Measurements from ENCODE around the gene ZBTB20.

ZBTB20 gene

DNA sequence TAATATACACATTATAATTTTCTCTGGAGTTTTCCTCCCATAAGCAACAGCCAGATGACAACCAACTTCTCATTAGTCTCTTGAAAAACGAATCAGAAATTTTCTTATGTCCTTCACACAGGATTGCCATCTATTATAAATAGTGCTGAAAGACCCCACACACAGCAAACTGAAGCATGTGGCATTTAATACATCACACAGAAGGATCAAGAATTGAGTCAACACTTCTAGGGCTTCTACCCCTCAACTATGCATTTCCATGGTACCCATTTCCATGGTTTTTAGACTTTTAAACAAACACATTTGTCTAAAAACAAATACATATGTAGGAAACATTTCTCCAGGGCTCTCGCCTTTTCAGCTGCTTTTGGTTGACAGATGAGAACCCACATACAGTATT is 282.1 kb downstream of the ZBTB20 start:
- no peak for DNase-seq

DNA sequence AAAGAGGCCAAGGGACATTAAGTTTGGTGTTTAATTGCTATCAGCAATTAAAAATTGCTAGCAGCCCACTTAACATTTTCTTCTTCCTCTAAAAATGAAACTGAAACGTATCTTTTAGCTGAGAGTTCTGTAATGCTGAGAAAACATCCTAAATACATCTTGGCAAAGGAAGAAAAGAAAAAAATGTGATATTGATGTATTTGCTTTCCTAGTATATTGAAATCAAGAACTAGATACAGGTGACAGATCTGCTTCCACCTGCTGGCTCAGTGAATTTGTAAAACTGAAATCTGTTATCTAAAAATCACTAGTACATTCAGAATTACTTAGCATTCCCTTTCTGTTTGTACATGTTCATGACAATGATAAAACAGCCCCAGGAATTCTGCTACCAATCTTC is 283.2 kb downstream of the ZBTB20 start:
- no peak for DNase-seq

DNA sequence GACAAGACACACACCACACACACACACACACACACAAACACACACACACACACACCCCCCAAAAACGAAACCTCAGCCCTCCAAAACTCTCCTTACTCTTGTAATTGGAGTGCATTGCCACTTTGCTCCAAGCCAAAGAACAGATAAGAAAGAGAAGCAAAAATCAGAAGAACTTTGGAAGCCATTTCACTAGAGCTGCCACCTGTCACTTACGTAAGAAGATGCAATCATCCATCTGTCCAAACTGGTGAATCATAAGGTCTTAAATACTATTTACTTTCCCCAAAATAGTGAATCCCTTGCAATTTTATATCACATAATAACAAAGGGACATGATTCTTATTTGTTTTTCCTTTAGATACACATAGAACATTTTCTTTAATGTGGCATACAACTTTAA is 285.4 kb downstream of the ZBTB20 start:
- DNase-seq = no peak

DNA sequence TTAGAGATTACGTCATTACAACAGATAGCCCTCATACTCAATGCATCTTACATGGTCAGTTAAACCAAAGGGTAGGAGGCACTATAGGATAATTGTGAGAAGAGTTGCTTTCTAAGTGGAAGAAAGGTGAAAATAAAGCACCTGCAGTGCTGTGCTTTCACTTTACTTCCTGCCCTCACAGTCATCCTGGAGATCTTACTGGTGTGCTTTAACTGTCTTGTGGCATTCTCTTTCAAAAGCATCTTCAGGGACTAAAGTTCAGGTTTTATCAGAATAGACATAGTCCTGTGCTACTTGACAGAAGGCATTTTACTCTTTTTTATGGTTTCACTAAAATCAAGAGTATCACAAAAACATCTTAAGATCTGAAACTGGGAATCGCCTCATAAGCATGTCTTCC is 286.6 kb downstream of the ZBTB20 start:
- no peak for DNase-seq

DNA sequence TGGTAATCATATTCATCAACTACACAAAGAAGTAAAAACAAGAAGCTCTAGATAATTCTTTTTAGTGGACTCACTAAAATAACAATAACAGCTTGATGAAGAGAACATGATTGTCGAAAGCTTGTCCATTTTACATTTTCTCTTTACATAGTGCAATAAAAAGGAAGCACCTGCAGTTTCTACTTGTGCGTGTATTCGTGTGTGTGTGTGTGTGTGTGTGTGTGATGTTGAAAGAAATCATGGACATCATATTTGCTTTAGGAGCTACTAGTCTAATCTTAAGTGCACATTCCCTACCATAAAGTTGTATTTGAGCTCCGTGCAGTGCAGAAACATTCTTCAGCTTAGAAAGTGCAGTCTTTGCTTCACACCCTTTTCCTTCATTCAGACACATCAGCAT is 288.8 kb downstream of the ZBTB20 start:
- DNase-seq = no peak

DNA sequence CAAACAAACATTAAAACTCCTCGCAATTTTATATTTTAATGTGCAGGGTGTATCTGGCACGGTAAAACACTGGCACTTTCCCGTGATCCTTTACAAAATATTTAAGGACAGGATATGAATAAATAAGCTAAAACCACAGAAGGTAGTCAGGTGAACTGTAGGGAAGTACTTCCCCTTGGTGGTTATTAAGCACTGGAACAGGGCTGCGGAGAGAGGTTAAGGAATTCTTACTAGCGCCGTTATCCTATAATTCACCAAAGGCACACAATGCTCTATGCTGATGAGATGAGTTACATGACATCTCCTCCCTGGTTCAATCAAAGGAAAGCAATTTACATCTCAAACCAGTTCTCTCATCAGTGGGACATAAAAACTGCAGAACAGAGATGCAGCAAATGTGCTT is 289.8 kb downstream of the ZBTB20 start:
- no peak for DNase-seq

DNA sequence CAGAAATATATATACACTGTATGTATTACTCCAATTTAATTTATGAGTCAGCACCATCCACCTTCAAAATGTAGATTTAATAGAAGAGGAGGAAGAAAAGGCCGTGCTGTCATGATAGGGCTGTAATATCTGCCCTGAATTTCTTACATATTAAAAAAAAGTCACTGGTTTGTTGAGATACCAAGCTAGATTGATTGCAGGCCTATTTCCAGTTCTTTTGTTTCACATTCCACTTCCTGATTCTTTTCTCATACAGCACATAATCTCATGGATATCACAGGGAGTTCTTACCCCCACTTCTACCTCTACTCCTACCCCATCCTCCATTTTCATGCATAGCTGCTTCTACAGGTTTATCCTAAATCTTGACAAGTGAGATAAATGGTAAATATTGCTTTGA is 290.3 kb downstream of the ZBTB20 start:
- DNase-seq = no peak

DNA sequence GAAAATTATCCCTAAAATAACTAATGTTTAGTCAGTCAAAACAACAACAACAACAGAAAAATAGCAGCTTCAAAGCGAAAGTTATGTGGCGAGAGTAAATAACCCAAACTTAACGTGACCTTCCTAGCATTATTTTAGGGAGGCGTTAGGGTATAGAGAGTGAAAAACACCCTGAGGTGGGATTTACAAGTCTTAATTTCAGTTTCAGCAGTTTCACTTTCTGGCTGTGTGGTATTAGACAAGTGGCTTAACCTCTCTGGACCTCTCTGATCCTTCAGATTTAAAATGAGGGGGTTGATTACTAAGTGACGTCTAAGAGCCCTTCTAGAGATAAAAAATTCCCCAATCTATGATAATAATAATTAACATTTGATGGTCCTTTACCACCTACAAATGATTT is 291.2 kb downstream of the ZBTB20 start:
- no peak for DNase-seq

DNA sequence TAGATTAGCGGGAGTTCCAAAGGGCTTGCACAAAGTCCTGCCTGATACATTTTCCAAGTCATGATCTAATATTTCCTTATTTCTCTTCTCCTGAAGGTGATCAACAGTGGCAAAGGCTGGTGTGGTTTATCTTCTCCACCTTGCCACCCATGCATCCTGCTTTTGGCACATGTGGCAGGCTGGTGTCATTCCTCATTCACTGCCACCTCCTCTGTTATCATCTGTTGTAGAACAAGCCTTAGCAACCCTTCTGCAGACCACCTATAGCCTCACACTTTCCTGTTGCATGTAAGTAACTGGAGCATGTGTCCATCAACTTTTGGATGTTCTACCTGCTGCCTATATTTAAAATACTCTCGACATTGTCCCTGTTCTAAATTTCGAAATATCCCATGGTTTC is 294.1 kb downstream of the ZBTB20 start:
- no peak for DNase-seq

DNA sequence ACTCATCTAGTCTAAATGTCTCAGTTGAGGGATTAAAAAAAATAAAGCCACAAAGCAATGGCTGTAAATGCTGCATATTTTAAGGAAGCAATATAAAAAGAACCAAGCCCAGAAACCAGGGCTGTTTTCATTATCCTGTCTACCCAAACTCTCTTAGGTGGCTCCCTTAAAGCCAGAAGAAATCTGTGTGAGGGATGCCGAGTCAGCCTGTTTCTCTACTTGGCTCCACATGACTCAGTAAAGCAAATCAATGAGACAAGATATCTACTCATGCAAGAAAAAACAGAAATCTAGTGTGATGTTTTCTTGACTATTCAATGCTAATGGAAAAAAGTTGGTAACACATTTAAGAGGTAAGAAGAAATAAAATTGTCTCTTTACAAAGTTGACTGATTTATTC is 296.2 kb downstream of the ZBTB20 start:
- DNase-seq = no peak

DNA sequence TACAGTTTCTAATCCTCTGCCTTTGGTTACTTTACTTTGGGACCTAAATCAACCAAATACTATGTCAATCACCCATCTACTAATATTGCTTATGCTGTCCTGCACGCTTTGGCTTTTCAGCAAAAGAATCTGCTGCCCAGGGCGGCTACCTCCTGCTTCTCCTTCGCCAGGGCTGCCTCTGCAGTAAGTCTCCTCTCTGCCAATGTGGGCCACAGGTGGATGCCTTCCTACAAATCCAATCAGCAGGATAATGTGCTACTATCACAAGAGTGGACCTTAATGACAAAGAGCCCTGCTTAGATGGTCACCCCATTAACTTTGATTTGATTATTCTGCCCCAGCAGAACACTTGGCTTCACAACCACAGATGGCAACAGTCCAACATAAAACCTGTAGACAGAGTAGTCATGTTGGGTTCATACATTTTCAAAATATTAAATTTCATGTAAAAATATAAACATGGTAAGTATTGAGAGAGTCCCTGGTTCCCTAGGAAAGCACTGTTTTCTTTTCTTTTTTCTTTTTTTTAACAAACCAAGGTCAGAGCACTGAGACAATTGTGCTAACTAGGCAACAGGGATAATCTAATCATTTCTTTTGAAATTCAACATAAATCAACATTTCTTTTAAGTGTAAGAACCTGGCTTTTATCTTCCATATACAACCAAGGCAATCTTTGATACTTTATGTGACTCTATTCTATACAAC is 298.3 kb downstream of the ZBTB20 start:
- DNase-seq = no peak

DNA sequence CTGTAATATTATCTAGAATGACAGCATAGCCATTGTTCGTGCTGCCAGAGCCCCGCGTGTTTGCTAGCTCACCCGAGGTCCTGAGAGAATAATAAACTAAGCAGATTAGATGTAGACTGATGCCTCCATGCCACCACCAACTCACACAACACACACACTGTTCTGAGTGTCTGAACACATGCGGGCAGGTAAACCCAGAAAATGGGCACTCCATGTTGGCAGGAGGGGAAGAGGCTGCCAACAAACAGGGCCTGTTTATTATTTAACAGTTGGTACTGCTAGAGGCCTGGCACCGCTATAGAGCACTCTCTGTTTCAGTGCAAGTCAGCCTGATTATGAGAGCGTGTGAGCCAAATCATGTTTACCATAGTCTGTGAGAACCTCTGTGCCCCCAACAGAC is 299.0 kb downstream of the ZBTB20 start:
- no peak for DNase-seq

DNA sequence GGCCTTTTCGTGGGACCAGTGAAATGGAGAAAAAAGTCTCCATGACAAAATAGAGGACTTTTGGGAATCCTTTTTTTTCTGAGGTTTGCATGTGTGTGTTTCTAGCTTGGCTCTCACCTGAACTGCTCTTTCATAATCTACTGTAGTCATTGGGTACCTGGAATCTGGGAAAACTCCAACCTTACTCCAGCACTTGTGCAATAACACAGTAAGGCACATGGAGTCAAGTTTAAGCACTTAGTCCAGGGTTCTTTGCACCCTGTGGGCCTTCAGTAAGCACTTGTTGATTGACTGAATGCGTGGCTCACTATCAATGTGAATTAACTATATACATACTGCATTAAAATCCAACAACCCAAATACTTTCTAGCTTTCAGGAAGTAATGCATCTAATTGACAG is 299.5 kb downstream of the ZBTB20 start:
- DNase-seq = no peak

DNA sequence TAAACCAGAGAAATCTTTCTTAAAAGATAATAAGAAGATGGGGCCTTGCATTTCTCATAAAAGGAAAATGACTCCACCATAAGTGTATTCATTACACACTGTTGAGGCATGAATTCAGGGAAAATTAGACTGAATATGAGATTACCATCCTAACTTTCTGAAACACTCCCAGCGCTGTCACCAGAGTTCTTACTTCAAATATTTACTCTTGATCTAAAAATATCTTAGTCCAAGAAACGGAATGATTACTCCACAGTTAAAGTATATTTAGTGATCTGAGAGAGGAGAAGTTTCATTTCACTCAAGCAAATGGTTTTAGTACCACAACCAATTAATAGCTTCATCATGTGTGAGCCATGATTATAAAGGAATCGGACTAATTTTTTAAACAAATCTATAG is 300.3 kb downstream of the ZBTB20 start:
- DNase-seq = no peak

DNA sequence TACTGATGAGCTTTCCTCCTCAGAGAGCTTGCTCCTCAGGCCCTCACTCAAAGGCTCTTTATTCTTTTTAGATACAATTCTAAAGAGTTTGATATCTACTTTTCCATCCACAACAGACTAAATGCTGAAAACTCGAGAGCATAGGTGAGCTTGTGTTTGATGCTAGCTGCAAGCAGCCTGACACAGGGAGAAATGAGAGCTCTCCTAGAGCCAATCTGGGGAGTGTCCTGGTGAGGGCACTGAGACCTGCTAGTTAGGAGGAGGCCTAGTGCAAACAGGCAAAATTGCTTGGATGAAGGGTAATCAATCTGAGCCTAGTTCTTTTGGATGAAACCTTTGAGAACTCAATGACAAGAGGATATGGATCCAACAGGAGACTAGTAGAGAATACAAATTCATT is 300.8 kb downstream of the ZBTB20 start:
- no peak for DNase-seq

DNA sequence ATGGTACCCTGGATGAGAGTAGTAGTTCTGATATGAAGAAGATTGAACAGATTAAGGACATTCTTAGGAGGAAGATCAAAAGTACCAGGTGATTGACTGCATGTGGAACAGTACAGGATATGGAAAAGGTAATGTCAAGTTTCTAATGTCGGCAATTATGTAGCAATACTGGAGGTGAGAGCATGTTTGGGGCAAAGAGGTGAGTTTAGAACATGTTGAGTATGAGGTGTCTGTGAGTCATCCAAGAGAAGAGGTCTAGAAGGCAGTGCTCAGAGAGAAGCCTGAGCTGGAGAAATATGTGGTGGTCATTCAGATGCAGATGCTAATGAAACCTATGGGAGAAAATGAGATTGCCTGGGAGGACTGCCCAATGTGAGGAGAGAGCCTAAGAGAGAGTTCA is 305.6 kb downstream of the ZBTB20 start:
- DNase-seq = no peak

DNA sequence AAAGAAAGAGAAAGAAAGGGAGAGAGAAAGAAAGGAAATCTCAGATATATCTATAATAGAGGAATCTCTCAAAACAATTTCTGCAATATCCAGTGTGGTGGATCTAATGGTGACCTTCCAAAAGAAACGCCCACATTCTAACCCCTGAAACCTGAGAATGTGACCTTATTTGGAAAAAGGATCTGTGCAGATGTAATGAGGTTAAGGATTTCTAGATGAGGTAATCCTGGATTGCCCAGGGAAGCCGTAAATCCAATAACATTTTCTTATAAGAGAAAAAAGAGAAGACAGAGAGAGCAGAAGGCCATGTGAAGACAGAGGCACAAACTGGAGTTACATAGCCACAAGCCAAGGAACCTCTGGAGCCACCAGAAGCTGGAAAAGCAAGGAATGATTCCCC is 307.6 kb downstream of the ZBTB20 start:
- DNase-seq = no peak

DNA sequence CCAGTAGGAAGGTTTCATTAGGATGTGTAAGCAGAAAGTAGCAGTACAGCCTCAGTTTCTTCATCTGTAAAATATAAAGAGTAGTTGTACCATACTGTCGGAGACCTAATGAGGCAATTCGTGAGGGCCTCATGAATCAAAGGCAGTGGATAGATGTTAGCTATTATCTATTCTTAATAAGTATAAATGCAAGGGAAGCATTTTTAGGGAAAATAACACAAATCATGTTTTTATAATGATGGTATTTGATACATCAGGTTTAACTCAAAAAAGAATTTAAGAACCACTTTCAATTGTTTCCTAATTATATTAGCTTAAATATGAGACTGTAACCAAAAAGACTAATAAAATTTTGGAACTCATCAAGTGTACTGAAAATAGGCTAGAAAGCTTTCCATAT is 309.1 kb downstream of the ZBTB20 start:
- no peak for DNase-seq

DNA sequence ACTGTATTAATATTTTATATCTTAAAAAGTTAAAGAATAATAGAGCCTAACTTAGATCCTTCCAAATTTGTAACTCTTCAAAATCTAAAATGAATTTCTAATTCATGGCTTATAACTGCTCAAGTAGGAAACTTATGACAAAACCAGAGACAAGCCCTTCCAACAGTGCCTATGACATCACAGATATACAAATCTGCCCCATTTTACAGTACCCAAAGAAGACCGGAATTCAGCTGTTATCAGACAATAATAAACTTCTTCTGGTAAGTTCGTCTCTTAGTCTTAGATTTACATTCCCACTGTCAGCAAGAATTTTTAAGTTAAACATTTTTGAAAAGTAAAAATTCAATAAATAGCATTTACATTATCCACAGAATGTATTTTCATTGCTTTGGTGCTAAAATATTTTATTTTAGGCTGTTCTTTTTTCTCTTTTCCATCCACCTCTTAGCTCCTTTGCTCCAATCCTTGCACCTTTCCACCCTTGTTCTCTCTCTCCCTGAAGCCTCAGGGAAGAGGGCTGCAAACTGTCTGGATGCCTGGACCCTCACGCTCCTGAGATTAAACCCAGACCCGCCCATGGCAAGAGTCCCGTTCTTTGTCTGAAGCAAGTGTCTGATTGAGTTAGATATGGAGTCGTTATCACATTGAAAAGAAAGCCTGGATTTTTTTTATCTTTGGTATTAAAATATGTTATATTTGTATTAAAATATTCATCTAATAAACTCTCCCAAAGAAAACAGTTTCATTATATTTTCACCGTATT is 312.7 kb downstream of the ZBTB20 start:
- no peak for DNase-seq

DNA sequence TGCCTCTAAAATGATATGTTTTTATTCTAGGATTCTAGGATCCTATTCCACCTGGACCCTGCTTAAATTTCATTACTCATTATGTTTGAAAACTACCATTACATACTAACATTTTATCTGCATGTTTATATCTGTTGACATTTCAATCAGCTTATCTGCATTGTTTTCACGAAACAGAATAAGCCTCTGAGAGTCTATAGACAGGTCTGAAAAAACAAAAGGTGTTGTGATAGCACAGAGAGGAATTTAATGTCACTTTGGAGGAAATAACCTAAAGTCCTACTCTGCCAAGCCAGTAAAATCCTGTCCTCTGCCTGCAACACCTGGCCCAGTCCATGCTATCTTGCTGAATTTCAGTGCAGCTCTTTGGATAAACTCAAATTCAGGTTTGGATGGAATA is 315.2 kb downstream of the ZBTB20 start:
- no peak for DNase-seq

DNA sequence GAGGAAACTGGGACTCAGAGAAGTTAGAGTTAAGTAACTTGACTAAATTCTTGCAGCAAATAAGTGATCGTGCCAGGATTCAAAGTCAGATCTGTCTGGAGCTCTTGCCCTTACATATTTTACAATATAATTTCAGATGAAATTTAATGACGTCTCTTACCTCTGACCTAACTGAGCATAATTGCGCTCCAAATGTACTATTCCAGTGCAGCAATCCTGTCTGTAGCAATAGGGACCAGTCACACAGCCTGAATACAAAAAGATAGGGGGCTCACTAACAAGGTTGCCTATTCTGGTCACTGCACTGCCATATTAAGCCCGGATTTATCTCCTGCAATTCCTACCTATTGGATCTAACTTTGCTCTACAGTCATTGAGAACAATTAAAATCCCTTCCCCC is 316.4 kb downstream of the ZBTB20 start:
- no peak for DNase-seq

DNA sequence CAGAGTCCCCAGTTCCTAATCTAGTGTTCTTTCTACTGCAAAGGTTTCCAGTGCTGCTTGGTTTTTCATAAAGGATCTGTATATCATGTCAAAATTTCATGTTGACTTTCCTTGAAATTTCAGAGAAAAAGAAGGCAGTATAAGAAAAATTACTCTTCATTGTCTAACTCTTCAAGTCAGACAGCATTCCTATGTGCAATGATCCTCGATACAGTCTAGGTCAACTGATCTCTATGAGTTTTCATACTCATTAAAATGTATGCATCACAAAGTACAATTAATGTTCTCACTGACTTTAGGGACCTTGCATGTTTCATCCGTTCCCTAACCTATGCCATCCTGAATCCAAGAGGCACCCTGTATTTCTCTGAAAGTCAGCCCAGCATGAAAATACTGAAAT is 317.3 kb downstream of the ZBTB20 start:
- DNase-seq = no peak

DNA sequence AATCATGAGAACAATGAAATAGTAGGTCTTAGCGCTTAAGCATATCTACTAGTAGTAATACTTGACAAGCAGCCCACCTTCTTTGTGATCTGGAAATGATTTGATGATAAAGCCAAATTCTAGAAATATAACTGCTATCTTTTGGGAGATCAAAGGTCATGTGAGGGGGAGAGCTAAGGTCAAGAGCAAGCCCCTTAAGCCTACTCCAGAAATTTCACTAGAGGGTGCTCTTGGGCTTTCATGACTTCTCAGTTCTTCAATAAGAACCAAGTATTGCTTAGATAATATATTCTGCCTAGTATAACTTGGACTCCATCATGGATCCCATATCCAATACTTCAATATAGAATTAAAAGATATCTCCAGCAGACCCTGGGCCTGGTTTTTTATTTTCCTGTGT is 319.6 kb downstream of the ZBTB20 start:
- no peak for DNase-seq

DNA sequence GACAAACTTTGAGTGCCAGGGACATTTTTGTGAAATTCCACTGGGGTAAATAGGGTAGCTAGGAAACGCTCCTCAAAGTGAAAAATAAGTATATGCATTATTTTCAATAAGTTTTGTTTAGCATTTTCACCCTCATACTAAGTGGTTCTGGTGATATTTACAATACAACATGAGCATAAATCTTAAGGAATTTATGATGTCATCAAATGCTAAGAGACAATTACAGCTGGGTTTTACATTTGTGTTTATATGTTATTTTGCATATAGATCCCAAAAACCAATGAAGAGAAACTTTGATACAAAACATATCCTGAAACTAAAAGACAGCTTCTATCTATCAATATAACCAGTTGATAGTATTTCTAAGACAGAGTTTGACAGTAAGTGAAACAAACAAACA is 323.1 kb downstream of the ZBTB20 start:
- DNase-seq = no peak

DNA sequence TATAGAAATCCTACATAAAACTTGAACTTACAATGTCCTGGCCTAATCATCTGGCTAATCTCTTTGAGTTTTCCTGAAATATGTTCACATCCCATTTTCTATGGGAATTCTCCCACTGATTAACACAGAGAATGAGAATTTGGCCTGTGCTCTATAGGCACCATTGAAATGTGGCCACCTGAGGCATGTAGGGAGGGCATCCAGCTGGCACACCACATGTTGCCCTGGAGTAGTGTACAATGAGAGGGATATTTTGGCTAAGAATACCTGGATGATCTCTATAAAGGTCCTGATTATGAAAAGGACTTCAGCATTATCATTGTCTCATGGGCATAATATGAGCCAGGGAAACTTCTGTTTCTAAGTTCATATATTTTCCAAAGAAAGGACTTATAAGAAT is 324.0 kb downstream of the ZBTB20 start:
- DNase-seq = no peak
